ENCODE data around the gene IMMP2L. TPM values are rescaled to one million over a fixed set of nuclear protein-coding genes. Genes with fewer than 3 reads are reported as not detected.
A peak's percentile ranks its signal among the peaks of the same experiment; 100 is the strongest.
"Not testable (repeated sequence)": the region's sequence is repeated elsewhere in the genome, so short reads cannot be mapped to it uniquely, and the experiment has no call there.

The IMMP2L gene
- total RNA-seq, 1 experiment from 2014 or later = 4.9 TPM

DNA sequence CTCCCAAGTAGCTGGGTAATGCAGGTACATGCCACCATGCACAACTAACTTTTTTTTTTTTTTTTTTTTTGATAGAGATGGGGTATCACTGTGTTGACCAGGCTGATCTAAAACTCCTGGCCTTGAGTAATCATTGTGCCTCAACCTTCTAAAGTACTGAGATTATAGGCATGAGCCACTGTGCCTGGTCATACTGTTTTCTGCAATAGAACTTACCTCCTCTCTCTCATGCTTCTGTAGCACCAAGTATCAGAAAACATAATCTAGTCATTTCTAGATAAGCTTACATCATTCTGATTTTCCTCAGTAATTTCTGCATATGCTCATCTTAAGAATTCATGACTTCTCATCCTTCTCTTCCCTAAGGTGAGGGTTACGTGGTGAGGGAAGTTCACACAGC lies 210.0 kb downstream of the IMMP2L start:
- no peak for DNase-seq (ENCODE audit: low read depth)

DNA sequence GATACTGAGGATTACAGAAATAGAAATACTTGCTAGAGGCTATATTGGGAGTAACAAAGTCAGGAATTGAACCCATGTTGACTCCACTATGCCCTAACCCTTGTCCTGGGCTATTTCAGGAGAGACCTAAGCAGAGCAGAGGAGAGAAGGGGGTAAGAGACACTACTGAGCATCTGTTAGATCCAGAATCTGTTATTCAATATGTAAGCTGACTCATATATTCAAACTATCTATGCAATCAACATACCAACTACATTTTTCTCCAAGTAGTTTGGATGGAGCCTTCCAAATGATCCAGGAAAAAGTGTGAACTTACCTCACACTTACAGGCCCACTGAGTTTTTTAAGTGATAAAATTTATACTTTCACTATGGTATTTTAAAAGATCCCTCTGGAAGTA lies 216.1 kb downstream of the IMMP2L start:
- DNase-seq (ENCODE audit: low read depth) = no peak

DNA sequence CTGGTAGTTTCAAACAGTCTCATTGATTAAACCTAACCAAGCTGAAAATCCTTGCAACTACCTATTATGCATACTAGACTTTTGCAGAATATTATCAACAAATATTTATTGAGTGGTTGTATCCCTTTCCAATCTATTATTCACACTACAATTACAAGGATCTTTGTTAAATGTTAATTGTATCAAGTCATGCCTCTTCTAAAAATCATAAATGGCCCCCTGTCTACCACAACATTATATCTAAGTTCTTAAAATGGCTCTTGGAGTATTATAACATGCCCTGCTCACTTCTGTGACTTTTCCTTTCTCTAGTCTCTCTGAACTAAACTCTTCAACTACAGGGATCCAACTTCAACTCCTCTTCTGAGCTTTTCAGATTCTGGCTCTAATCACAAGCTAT lies 219.3 kb downstream of the IMMP2L start:
- no peak for DNase-seq (ENCODE audit: low read depth)

DNA sequence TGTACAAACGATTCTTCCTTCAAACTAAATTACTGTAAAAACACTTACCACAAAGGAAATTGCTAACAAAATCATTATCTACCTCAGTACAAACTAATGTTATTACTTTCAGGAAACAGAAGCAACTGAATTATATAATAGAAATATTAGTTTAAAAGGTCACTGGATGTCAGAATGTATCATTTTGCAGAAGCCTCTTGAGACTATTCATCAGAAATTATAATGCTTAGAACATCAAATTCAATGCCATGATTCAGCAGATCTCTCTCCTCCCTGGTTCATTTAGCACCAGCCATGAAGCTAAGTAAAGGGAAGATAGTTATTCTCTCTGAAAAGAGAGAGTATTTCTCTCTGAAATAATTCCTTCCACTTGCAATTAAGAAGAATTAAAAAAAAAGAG lies 223.3 kb downstream of the IMMP2L start:
- DNase-seq (ENCODE audit: low read depth) = no peak

DNA sequence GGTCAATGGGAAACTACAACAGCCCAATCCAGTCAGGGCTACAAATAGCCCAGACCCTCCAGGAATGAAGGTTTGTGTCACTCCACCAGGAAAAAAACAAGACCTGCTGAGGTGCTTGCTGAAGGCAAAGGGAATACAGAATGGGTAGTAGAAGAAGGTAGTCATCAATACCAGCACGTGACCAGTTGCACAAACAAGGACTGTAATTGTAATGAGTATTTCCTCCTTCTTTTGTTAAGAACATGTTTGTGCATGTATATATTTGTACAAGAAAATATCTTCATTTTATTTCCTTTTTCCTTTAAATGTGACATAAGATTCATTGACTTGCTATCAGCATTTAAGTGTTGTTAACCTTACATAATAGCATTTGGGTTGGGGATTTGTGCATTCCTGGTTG lies 229.3 kb downstream of the IMMP2L start:
- DNase-seq (ENCODE audit: low read depth) = no peak

DNA sequence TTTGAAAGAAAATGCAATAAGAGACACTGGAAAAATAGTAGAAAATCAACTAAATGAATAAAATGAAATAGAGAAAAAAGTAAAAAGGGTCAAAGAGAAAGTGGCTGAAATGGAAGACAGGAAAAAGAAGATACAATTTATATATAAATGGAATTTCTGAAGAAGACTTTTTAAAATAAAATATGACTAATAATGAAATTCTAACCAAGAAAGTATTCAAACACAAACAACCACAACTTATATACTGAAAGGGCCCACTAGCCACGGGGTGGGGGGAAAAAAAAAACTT lies 232.1 kb downstream of the IMMP2L start:
- no peak for DNase-seq (ENCODE audit: low read depth)

DNA sequence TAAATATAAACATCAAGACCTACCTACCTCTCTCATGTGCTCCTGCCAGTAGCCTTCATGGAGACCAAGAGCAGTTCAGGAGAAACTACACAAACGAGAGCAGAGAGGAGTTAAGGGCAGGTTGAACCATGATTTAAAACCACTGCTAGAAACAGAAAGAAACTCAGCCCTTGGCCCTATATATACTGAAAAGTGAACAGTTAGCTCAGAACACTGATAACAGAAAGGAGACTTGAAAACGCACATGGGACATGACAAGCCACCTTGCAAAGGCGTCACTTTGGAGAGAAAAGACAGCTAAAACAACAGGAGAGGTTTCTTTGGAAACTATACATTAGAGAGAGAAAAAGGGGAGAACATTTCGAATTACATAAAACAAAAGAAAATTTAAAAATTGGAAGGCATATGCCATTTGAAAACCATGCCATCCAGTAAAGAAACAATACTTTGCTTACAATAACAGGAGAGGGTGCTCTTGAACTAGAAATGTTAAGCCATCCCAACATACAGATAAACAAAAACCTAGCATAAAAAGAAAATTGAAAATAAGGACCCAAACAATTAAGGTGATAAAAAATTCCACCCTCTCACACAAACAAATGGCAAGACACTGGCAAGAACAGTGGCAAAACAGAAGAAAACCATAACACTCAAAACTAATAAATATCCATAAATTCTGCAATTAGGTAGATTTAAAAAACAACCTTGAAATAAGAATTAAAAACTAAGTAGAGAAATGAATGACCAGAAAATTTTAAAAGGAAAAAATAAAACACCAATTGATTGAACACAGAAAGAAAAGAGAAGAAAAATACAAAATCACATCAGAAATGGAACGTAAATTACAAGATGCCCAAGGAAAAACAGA lies 232.7 kb downstream of the IMMP2L start:
- DNase-seq (ENCODE audit: low read depth) = no peak

DNA sequence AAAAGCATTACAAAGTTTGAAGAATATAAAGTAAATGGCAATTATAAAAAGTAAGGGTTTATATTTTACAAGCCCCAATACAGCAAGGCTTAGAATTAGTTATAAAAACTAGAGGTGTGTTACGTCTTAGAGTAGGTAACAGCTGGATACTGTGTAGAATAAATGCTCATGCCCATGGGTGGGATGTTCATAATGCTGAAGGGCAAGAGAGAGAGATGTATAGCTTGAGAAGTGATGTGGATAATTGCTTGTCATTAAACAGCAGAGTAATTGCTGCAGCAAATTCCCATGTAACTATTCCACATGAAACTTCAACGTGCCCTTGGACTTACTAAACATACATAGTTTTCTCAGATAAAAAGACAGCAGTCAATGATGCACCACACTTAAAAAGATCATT lies 233.8 kb downstream of the IMMP2L start:
- no peak for DNase-seq (ENCODE audit: low read depth)

DNA sequence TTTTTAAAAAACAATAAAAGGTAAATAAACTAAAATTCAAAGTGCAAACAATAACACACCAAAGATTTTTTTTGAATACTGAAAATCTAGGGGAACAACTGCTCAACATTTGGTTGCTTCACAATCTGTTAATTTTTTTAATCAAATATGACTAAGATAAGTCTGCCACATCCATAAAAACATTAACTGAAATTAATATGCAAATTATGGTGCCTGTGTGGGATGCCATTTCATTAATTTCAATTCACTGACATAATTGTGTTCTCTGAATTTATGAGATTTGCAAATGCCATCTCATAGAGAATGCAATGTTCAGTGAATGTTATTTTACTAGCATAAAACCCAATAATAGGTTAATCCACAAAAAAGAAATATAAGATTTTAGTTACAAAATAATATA lies 237.5 kb downstream of the IMMP2L start:
- no peak for DNase-seq (ENCODE audit: low read depth)

DNA sequence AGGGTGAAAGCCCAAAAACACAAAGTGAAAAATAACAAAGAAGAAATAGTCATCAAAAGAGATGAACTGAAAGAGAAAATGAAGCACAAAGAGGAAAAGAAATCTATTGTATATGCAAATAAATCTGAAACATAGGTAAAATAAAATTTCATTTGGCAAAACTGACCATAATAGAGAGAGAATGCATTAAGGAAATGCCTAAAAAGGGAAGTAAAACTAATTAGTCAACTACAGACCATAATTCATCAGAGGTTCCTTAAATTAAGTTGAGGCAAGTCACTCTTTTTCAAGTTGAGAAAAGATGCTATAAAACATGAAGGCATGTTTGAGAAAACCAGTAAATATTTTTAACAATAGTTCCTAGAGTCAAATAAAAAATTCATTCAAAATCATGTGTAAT lies 238.1 kb downstream of the IMMP2L start:
- DNase-seq (ENCODE audit: low read depth) = no peak

DNA sequence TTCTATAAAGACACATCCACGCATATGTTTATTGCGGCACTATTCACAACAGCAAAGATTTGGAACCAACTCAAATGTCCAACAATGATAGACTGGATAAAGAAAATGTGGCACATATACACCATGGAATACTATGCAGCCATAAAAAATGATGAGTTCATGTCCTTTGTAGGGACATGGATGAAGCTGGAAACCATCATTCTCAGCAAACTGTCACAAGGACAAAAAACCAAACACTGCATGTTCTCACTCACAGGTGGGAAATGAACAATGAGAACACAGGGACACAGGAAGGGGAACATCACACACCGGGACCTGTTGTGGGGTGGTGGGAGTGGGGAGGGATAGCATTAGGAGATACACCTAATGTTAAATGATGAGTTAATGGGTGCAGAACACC lies 238.6 kb downstream of the IMMP2L start:
- not testable (repeated sequence) for DNase-seq (ENCODE audit: low read depth)

DNA sequence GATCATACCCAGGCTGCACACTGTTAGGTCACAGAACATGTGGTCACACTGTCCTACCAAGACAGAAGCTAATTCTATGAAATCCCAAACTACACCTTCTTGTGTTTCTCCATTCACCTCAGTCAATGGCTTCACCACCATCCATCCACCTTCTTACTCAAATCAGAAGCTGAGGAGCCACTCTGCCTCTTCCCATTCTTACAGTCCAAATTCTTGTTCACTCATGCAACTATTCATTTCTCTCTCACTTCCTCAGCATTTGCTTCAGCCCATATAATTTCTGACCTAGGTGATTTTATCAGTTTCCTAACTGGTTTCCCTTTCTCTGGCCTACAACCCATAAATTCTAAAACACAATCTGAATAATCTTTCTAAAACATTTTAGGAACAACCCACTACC lies 242.2 kb downstream of the IMMP2L start:
- DNase-seq (ENCODE audit: low read depth) = no peak

DNA sequence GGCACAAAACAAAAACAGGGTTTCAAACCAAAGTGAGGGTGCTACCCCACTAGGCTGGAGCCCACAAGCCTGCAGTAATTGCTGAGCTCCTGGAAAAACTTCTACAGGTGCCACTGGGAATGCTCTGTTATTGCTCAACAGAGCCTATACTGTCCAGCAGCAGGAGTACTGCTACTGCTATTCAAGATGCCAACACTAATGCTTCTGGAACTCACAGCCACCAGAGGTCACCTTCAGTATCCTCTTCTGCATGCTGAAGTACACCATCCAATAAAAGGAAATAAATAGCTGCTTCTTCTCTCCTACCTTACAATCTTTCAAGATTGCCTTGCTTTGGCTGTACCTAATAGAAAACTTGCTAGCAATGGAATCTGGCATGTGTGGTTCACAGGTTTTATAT lies 249.3 kb downstream of the IMMP2L start:
- peak; percentile 16 for DNase-seq (ENCODE audit: low read depth)

DNA sequence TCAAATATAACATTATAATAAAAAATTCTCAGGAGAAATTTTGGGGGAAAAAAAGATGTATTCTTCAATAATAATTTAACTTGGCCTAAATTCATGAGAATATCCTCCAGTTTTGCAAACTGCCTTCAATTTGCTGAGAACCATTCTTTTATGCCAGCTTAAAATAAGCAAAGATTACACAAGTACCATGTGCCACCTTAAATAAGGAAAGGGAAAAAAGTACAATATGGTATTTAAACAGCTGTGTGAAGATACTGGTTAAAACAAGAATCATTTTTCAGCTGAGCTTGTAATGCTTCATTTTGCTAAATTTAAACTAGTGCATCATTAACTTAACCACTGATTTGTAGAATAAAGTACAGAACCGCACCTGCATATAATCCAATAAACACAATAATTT lies 253.6 kb downstream of the IMMP2L start:
- no peak for DNase-seq (ENCODE audit: low read depth)

DNA sequence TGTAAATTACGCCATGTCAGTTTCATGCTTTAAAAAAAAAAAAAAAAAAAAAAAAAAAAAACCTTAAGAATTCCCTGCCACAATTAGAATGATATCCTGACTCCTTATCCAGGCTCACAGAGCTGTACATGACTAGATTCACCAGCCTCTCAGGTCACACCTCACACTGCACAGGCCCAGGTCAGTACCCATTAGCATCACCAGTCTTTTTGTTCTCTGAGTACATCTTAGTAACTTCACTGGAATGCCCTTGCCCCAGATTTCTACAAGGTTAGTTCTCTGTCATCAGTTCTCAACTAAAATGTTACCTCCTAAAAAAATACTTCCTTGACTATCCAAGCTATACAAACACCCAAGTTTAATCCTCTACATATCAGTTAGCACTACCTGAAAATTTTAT lies 260.4 kb downstream of the IMMP2L start:
- no peak for DNase-seq (ENCODE audit: low read depth)

DNA sequence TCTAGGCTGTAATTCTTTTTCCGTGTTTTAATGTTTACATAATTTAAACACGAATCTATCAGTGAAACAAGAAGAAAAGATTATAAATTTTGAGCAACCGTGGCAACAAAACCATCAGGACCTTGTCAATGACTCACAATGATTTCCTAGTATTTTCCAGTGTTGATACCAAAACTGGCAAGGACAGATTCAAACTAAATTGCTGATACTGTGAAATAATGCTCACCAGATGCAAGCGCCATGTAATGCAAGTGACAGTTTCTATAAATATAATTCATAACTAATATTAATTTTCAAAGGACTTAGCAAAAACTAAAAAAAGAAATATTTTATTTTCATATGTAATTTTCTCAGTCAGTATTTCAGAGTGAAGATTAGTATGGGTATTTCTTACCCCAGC lies 267.8 kb downstream of the IMMP2L start:
- DNase-seq (ENCODE audit: low read depth) = no peak

DNA sequence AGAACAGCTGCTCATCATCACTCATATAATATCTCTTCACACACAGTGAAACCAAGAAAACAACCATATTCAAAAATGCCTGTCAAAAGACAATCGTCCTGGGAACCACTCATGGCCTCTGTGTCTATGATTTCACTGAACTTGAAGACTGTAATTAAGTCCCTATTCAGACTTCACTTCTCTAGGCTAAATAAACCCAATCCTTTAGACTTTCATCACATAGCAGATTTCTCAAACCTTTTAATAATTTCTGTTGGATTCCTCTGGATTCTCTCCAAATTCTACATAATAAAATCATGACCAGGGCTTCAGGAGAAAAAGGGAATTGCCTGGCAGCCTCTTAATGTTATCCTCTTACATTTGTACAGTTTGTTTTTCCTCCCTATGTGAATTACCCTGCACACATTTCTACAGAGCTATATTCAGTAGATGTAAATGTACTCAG lies 270.2 kb downstream of the IMMP2L start:
- no peak for DNase-seq (ENCODE audit: low read depth)

DNA sequence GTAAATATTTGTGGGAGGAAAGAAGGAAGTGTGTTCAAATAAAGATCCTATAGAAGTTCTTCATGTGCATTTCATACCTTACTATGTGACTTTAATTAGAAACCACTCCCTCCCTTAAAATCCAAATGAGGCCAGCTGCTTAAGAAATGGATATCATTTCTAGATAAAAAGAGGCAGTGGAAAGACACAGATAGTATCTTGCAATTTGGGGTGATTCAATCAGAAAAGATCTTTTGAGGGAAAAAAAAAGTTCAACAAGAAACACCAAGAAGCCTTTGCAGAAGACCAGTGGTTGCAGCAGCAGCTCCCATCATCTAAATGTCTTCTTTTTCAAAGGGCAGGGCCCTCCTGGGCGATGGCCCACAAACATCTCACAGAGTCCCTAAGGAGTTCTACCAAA lies 271.3 kb downstream of the IMMP2L start:
- no peak for DNase-seq (ENCODE audit: low read depth)

DNA sequence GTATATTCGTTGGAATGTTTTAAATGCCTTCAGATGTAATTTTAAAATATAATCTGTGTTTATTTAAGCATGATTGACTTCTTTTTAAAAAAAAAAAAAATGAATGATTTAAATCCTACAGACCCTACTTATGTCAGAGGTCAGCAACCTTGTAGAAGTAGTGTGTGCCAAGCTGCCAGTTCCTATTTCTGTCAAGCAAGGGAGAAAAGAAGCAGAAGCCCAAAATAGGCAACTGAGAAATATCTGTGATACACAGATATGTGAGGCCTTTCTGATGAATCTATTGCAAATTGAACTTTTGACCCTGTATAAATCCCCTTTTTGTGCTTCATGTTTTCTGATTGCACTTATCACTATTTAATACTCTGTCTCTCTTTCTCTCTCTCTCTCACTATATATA lies 271.9 kb downstream of the IMMP2L start:
- DNase-seq (ENCODE audit: low read depth) = no peak

DNA sequence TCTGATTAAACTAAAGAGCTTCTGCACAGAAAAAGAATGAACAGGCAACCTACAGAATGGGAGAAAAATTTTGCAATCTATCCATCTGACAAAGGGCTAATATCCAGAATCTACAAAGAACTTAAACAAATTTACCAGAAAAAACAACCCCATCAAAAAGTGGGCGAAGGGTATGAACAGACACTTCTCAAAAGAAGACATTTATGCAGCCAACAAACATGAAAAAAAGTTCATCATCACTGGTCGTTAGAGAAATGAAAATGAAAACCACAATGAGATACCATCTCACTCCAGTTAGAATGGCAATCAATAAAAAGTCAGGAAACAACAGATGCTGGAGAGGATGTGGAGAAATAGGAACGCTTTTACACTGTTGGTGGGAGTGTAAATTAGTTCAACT lies 273.9 kb downstream of the IMMP2L start:
- not testable (repeated sequence) for DNase-seq (ENCODE audit: low read depth)

DNA sequence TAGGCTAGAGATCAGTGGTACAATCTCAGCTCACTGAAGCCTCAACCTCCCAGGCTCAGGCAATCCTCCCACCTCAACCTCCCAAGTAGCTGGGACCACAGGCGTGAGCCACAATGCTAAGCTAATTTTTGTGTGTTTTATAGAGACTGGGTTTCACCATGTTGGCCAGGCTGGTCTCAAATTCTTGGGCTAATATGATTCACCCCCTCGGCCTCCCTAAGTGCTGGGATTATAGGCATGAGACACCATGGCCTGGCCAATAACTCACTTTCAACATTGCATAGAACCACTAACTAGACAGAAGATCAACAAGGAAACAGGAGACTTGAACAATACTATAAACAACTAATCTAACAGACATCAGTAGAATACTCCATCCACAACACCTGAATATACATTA lies 279.7 kb downstream of the IMMP2L start:
- DNase-seq (ENCODE audit: low read depth) = peak; percentile 18

DNA sequence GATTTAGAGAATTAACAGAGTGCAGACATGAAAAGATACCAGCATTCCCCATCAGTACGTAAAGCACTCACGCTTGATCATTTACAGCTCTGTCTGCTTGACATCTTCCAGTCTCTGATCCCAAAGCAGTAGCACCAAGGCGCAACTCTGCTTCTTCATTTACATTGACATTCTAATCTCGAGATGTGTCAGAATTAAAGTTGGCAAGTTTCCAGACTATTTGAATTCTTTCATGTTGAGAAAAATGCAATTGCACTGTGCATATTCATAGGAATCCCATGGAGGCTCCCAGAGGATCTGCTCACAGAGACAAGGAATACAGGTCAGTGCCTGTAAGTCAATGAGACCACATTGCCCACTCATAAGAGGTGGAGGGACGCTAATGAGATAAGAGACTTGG lies 287.4 kb downstream of the IMMP2L start:
- no peak for DNase-seq (ENCODE audit: low read depth)

DNA sequence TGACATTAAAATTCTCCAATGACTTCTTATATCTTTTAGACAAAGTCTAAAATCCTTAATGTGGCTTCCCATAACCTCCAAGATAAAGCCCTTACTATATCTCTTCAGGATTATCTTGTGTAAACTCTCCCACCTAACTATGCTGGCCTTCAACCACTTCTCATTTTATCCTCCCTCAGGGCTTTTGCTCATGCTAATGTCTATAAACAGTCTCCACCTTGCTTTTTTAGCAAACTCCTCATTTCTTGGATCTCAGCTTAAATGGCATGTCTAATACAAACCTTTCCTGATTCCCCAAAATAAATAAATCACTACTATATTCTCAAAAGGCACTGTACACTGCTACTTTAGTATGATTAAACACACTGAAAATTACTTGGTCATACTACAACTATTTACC lies 290.2 kb downstream of the IMMP2L start:
- DNase-seq (ENCODE audit: low read depth) = no peak

DNA sequence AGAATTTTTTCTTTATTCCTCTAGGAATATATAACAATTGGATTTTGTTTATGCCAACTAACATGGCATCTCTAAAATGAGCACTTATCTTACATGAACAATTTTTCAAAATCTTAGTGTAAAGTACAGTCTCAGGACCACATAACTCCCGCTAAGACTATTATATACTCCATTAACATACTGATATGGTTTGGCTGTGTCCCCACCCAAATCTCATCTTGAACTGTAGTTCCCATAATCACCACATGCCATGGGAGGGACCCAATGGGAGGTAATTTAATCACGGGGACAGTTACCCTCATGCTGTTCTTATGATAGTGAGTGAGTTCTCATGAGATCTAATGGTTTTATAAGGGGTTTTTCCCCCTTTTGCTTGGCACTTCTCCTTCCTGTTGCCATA lies 291.5 kb downstream of the IMMP2L start:
- DNase-seq (ENCODE audit: low read depth) = not testable (repeated sequence)

Measured in HT1080 (cell line).